Mesothelial cell of epicardium (in vitro differentiated cells): Measurements from ENCODE around the gene C16orf82. TPM values are rescaled to one million over a fixed set of nuclear protein-coding genes. Genes with fewer than 3 reads are reported as not detected.

ENCODE experiments used
- DNase-seq, 2 experiments: peaks; one replicate each; pipeline ENCODE4 v3.0.0; 2021; ENCODE audit warnings: low spot score in 2 of 2; ENCODE audit not compliant: unreplicated experiment in 2 of 2
- H3K27ac Mint-ChIP-seq: 2 replicates; pipeline ENCODE4 v1.8.0; 2021; ENCODE audit warnings: mixed read lengths
- H3K27me3 Mint-ChIP-seq: 2 replicates; pipeline ENCODE4 v1.8.0; 2021; ENCODE audit warnings: low read depth, mixed read lengths
- H3K36me3 Mint-ChIP-seq: 2 replicates; pipeline ENCODE4 v1.8.0; 2021; ENCODE audit warnings: mixed read lengths
- H3K4me1 Mint-ChIP-seq: 2 replicates; pipeline ENCODE4 v1.8.0; 2021; ENCODE audit warnings: mixed read lengths
- H3K4me3 Mint-ChIP-seq: 2 replicates; pipeline ENCODE4 v1.8.0; 2021; ENCODE audit warnings: mild to moderate bottlenecking, moderate library complexity, mixed read lengths
- H3K9me3 Mint-ChIP-seq: 2 replicates; pipeline ENCODE4 v1.8.0; 2021; ENCODE audit warnings: mixed read lengths
- CTCF ChIP-seq: fragments of 200-600 bp; sonication (generic); IDR thresholded peaks from one replicate; pipeline ENCODE4 v1.5.0; 2021; ENCODE audit warnings: antibody characterized with exemption; ENCODE audit not compliant: unreplicated experiment
- total RNA-seq: library from RNA; stranded (reverse); gene quantifications from 3 replicates; pipeline ENCODE4 v1.2.1, GENCODE V29; 2021

C16orf82 gene
- total RNA-seq, 1 donor from 2014 or later, result not detected

- DNase-seq, result peak in 1 of 2 experiments; percentile 13
- peaks cover 3% of the 10 kb centered on the region for H3K4me1 Mint-ChIP-seq
- no peak overlapping the region for H3K27ac Mint-ChIP-seq
- H3K36me3 Mint-ChIP-seq, result no peaks in the 10 kb centered on the region
- TF ChIP-seq CTCF, result no peak
- peaks cover 13% of the 10 kb centered on the region for H3K27me3 Mint-ChIP-seq
- H3K9me3 Mint-ChIP-seq, result no peaks in the 10 kb centered on the region
- no peak overlapping the region for H3K4me3 Mint-ChIP-seq
Measured at GRCh38 chr16:27103954-27104353, 37.2 kb downstream of the C16orf82 start.

GRCh38 chr16:27106305-27106704 lies 39.6 kb downstream of the C16orf82 start:
- Mint-ChIP-seq H3K36me3 (no peaks in the 10 kb centered on the region), H3K27ac (no peak overlapping the region), H3K9me3 (no peaks in the 10 kb centered on the region), H3K4me3 (no peak overlapping the region), H3K4me1 (peaks cover 5% of the 10 kb centered on the region), H3K27me3 (peaks cover 8% of the 10 kb centered on the region)
- TF ChIP-seq CTCF, result no peak
- DNase-seq, result peak in 1 of 2 experiments; percentile 7

- Mint-ChIP-seq H3K9me3 (no peaks in the 10 kb centered on the region), H3K4me3 (no peak overlapping the region), H3K27ac (no peak overlapping the region), H3K4me1 (peaks cover 5% of the 10 kb centered on the region), H3K36me3 (no peaks in the 10 kb centered on the region), H3K27me3 (peaks cover 13% of the 10 kb centered on the region)
- DNase-seq, result peak in 1 of 2 experiments; percentile 10
- no peak for TF ChIP-seq CTCF
Measured at GRCh38 chr16:27107185-27107592, 40.5 kb downstream of the C16orf82 start.

GRCh38 chr16:27108051-27108770 lies 41.5 kb downstream of the C16orf82 start:
- Mint-ChIP-seq H3K9me3 (no peaks in the 10 kb centered on the region), H3K36me3 (no peaks in the 10 kb centered on the region), H3K27me3 (peaks cover 14% of the 10 kb centered on the region), H3K27ac (no peak overlapping the region), H3K4me3 (no peak overlapping the region), H3K4me1 (peaks cover 5% of the 10 kb centered on the region)
- no peak for TF ChIP-seq CTCF
- peak in 1 of 2 experiments; percentile 33 for DNase-seq

GRCh38 chr16:27108826-27109665 lies 42.3 kb downstream of the C16orf82 start:
- Mint-ChIP-seq H3K9me3 (no peaks in the 10 kb centered on the region), H3K27ac (peak overlapping the region; percentile 66), H3K36me3 (no peaks in the 10 kb centered on the region), H3K4me3 (peak overlapping the region; percentile 66), H3K27me3 (peaks cover 20% of the 10 kb centered on the region), H3K4me1 (peaks cover 5% of the 10 kb centered on the region)
- peak in 1 of 2 experiments; percentile 31 for DNase-seq
- TF ChIP-seq CTCF, result no peak
